ENCODE measurements around the gene LARP4B.

The LARP4B gene

DNA sequence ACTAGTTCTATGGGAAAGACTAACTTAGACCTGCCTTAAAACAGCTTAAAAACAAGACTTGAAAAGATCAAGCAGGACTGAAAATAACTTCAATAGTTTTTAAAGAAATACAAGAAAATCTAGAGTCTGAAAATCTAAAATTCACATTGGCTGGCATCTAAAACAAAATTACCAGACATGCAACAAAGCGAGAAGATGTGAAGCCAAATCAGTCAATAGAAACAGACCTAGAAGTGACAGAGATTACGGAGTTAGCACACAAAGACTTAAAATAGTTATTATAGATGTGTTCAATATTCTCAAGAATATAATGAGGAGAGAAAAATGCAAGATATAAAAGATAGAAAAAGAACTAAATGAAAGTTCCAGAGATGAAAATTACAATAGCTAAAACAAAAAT lies 163.7 kb downstream of the LARP4B start:
- DNase-seq (ENCODE audit: low read depth), result no peak

DNA sequence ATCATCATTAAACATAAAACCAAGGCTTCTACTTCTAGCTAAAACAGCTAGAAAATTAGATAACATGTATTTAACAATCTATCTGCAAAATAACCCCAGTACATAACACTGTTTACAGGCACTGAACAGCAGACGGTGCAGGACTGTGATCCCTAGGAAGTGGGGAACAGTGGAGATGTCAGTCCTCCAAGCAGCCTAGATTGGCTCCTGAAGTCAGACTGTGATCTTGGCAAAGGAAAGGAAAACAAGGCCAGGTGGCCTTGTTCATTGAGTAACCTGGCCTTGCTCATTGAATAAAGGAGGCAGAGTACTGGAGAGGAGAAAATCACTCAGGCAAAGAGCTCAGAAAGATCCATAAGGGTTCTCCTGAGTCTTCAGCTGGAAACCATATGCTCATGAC lies 164.3 kb downstream of the LARP4B start:
- DNase-seq (ENCODE audit: low read depth), result no peak

DNA sequence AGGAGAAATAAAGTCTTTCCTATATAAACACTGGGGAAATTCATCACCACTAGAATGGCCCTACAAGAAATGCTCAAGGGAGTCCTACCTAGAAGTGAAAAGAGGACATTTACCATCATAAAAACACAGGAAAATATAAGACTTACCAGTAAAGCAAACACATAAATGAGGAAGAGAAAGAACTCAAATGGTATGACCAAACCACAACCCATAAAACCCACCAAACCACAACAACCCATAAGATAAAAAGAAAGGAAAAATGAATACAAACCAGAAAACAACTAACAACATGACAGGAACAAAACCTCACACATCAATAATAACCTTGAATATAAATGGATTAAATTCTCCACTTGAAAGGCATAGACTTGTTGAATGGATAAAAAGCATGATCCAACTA lies 170.1 kb downstream of the LARP4B start:
- DNase-seq (ENCODE audit: low read depth), result no peak

DNA sequence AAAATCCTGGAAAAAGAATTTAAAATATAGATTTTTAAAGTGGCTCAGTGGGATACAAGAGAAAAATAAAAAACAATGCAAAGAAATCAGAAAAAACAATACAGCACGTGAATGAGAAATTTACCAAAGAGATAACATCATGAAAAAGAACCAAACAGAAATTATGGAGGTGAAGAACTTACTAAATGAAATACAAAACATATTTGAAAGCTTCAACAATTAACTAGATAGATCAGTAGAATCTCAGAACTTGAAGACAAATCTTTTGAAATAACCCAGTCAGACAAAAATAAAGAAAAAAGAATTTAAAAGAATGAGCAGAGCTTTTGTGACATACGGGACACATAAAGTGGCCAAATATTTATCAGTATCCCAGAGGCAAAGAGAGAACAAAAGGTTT lies 170.9 kb downstream of the LARP4B start:
- no peak for DNase-seq (ENCODE audit: low read depth)

DNA sequence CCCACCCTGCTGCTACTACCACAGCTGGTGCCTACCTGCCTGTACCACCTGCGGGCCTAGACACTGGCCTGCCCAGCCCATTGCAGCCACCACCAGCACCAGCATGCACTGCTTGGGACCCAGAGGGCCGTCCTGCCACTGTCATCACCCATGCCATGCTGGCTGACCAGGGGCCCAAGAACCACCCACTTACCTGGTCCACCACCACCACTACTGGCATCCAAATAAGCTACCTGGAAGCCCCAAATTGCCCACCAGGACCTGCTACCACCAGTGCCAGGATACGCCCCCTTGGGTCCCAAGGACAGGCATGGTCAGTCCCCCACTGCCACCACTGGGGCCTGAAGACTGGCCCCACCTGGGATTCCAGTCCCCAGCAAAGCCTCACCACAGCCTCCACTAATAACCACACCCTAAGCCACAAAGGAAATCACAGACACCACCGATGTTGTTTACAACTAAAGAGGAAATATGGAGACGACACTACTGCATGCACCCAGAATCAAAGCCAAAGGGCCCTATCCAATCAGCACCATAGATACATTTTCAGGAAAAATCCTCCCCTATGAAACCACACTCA lies 171.5 kb downstream of the LARP4B start:
- no peak for DNase-seq (ENCODE audit: low read depth)
